ENCODE data around the gene RASD2. TPM values are rescaled to one million over a fixed set of nuclear protein-coding genes. Genes with fewer than 3 reads are reported as not detected.

RASD2 gene
- total RNA-seq, 1 donor from 2014 or later: 9.5 TPM

DNA sequence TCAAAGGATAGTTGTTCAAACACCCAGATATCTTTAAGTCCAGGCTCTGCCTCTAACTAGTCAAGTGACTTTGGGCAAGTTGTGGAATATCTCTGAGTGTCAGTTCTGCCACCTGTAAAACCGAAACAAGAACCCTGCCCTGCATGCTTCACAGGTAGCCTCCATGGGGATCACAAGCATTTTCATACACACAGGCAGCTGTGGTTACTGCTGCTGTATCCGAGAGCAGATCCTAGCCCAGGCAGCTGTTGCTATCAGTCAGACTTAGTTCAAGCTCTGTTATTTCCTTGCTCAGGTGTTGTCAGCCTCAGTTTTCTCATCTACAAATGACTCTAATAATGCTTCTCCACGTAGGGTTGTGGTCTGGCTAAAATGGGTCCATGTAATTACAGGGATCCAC lies 6.5 kb upstream of the RASD2 start:
- intact Hi-C loops (cut with DNase I): no loop called here
- no peak for ATAC-seq
- no peak for DNase-seq (ENCODE audit: missing footprints)

DNA sequence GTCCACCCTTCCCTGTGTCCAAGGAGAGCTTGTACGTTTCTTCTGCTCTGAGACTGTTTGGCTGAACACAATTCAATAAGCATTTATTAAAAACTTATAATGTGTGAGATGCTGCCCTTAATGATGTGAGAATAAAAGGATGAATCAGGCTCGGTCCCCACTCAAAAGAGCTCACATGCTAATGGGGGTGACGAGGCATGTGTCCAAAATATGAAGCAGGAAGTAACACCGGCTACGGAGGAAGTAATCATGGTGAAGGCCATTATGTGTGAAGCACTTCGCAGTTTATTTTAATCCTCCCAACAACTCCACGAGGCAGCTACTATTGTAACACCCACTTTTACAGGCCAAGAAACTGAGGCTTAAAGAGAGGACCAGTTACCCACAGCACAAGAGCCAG lies 3.4 kb upstream of the RASD2 start:
- intact Hi-C loops (cut with DNase I): no loop called here
- ATAC-seq: no peak
- DNase-seq (ENCODE audit: missing footprints): no peak

DNA sequence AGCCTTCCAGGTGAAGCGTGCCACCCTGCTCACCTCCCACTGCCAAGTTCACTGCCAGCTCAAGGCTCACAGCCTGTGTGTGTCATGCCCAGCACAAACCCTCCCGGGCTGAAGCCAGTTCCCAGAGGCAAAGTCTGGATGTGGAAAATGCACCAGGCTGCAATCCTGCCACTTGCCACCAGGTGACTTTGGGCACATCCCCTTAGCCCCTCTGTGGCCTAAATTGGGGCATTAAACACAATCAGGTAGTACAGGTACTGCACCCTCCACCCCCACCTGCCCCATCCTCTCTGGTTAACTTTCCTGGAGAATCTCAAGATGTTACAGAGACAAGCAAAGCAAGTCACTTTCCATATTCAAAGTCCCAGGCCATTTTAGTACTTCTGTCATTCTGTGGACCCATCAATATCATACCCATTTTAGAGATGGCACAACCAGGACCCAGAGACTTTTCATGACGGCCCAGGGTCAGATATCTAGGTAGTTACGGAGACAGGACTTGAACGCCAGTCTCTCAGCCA lies 1.8 kb upstream of the RASD2 start:
- intact Hi-C loops (cut with DNase I): no loop called here
- ATAC-seq (no peak), DNase-seq (ENCODE audit: missing footprints) (no peak)

DNA sequence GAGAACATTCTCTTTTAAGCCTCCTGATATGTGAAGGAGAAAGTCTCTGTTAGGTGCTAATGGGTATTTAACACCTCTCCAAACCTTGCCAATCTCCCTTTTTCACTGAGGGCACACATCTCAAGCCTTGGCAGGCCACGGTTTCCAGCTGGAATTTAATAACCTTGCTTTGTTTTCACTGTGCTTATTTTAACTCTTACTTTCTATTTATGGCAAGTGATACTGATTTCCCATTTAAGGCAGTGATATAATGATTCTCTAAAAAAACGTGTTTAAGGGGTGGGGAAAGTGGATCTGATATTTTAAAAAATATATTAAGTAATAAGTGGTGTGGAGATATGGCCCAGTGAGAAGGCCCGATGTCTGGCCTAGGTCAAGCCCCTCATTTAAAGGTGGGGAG lies 1.1 kb upstream of the RASD2 start:
- DNase-seq (ENCODE audit: missing footprints): no peak
- ATAC-seq: no peak
- intact Hi-C loops (cut with DNase I): no loop called here

DNA sequence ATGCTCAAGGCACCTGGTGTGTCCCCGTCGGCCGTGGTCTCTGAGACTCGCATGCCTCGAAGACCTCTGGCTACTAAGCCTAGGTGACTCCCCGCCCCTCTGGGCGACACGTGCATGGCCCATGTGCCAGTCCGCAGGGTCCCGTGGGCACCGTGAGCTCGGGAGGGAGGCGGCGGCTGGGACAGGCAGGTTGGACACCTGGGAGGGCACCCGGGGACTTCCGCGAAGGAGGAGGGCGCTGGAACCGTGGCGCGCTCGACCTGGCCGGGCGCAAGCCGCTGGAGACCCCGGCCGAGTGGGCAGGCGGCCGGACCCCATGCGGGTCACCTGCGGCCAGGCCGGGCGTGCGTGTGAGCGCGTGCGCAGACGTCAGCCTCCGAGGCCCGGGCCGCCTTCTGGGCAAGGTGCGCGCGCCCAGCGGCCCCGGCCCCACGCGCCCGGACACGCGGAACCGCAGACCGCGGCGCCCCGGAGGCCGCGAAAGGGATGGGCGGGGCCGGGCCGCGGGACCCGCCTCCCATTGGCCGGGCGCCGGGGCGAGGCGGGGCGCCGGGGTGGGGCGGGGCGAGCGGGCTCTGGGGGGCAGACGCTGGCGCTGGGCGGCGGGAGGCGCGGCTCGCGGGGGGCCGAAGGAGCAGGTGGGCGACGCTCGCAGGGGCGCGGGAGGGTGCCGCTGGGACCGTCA lies 579 bp upstream of the RASD2 start:
- intact Hi-C loops (cut with DNase I): loop anchor here (5.0 kb wide), 1 partner anchor 42 kb away; no protein-coding TSS in a partner anchor
- DNase-seq (ENCODE audit: missing footprints) (peak; percentile 78), ATAC-seq (peak; percentile 82)

DNA sequence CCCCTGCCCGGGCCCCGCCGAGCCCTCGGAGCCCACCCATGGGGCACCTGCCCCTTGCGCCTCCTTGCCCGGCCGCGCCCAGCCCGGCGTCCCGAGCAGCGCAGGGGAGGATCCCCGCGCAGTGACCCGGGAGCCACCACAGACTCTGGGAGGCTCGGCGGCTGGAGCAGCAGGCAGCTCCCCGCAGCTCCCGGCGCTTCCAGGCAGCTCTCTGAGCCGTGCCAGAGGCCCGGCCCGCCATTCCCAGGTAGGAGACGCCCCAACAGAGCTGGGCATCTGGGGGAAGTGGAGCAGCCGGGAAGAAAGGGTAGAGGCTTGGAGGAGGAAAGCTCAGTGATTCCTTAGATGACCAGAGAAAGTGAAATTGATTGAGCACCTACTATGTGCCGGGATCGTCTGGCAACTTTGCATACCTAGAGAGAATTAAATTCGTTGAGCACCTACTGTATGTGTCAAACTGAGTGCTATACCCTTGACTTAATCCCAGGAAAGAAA lies 670 bp downstream of the RASD2 start:
- DNase-seq (ENCODE audit: missing footprints) (no peak), ATAC-seq (no peak)
- intact Hi-C loops (cut with DNase I): loop anchor here (1.0 to 5.0 kb wide), 2 partner anchors 41 to 111 kb away; no protein-coding TSS in a partner anchor

DNA sequence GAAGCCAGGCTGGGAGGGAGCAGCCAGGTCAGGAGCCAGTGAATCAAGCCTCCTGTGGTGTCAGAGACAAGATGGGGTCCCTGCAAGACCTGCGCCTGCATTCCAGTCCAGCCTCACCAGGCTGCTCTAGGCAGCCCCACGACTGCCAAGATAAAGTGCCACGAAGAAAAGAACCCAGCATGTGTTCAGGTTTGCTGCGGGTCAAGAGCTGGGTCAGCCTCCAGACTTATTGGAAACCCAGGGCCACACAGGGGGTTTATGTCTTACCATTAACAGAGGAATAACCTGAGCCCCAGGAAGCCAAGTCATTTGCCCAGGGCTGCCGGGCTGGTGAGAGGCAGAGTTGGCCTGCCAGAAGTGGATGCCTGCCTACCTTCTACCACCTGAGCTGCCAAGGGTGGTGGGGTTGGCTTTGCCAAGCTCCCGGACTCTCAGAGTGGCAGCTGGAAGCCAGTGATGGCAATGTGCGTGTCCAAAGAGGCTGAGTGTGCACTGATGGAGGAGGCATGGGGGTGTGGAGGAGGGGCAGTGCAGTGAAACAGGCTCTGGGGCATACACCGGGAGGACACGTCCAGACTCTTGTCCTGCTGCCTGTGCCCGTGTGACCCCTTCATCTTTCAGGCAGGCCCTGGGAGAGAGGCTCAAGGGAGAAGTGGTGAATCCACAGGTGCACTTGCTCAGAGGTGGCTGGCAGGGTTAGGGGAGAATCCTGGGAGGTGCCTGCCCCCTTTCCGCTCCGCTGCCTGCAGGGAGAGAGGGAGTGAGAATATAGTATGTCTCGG lies 1.7 kb downstream of the RASD2 start:
- DNase-seq (ENCODE audit: missing footprints): no peak
- intact Hi-C loops (cut with DNase I): loop anchor here (5.0 kb wide), 1 partner anchor 40 kb away; no protein-coding TSS in a partner anchor
- no peak for ATAC-seq

DNA sequence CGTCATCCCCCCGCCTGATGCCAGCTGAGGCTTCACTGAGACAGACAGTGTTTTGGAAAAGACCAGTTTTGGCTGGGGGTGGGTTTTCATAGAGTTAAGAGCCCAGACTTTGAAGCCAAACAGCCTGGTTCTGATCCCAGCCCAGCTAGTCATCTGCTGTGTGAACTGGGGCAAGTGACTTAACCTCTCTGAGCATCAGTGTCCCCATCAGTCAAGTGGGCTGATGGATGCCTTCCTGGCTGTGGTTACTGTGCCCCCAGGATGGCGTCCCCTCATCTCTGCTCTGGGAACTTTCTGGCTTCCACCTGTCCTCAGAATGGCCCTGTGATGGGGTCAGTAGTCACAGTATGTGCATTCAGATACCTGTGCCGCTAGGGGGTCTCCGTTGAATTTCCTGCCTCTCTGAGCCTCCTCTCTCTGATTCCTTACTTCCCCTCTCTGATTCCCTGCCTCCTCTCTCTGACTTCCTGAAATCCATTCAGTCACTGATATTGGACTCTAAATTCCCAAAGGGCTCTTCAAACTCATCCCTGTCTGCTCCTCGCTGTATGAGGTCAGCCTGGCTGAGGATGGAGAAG lies 2.4 kb downstream of the RASD2 start:
- ATAC-seq (no peak), DNase-seq (ENCODE audit: missing footprints) (no peak)
- intact Hi-C loops (cut with DNase I): loop anchor here (5.0 kb wide), 1 partner anchor 39 kb away; no protein-coding TSS in a partner anchor

DNA sequence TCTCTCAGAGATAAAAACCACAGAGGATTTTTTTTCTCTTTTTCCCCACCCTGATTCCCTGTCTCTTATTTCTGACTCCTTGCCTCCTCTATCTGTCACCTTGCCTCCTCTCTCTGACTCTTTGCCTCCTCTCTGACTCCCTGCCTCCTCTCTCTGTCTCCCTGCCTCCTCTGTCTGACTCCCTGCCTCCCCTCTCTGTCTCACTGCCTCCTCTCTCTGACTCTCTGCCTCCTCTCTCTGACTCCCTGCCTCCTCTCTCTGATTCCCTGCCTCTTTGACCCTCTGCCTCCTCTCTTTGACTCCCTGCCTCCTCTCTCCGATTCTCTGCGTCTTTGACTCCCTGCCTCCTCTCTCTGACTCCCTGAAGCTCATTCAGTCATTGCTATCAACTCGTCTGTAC lies 3.1 kb downstream of the RASD2 start:
- ATAC-seq: no peak

DNA sequence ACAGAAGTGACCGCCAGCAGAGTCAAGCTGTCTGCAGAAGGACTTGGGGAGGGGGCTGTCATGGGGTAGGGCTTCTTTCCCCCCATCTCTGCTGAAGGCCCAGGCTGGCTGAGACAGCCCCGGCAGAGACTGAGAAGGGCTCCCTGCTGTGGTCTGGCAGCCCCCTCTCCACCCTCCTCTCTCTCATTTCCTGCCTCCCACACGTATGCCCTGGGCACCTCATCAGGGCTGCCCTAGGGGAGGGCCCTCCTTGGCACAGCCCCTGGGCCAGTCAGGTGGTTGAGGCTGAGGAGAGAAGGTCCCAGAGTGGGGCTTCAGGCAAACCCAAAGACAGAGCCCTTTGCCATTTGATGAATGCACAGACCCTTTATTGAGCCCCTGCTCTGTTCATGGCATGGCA lies 3.6 kb downstream of the RASD2 start:
- no peak for ATAC-seq
- intact Hi-C loops (cut with DNase I): loop anchor here (5.0 kb wide), 1 partner anchor 38 kb away; no protein-coding TSS in a partner anchor

More for the DNA sequence above, 3.1 kb downstream of the RASD2 start:
- intact Hi-C loops (cut with DNase I): loop anchor here (5.0 kb wide), 1 partner anchor 39 kb away; no protein-coding TSS in a partner anchor
- DNase-seq (ENCODE audit: missing footprints): no peak

DNA sequence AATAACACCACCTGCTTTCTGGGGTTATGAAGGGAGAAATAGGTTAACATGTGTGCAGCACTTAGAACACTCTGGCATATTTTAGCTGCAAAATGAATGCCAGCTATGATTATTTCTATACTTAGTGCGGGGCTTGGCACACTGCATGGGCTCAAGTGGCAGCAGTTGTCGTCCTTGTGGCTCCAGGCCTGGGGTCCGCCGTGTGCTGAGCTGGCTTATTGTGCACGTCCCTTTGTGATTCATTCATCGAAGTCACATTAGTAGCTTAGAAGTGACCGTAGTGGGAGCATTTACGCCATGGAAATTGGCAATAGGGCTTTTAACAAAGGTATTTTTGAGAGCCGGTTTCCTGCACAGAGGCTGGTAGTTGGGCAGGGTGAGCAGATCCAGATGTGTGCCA lies 4.2 kb downstream of the RASD2 start:
- intact Hi-C loops (cut with DNase I): loop anchor here (5.0 kb wide), 1 partner anchor 37 kb away; no protein-coding TSS in a partner anchor
- DNase-seq (ENCODE audit: missing footprints): no peak
- ATAC-seq: peak; percentile 26

More for the DNA sequence above, 3.6 kb downstream of the RASD2 start:
- DNase-seq (ENCODE audit: missing footprints): no peak

DNA sequence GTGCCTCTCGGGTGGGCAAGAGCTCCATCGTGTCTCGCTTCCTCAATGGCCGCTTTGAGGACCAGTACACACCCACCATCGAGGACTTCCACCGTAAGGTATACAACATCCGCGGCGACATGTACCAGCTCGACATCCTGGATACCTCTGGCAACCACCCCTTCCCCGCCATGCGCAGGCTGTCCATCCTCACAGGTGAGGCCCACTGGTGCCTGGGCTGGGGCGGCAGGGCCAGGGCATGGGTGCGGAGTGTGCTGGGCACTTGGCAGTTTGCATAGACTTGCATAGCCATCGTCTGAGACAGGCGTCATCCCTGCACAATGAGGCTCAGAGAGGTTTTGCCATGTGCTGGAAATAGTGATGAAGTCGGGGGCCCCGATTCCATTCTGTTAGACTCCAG lies 6.3 kb downstream of the RASD2 start:
- no peak for DNase-seq (ENCODE audit: missing footprints)
- ATAC-seq: no peak
- intact Hi-C loops (cut with DNase I): no loop called here

DNA sequence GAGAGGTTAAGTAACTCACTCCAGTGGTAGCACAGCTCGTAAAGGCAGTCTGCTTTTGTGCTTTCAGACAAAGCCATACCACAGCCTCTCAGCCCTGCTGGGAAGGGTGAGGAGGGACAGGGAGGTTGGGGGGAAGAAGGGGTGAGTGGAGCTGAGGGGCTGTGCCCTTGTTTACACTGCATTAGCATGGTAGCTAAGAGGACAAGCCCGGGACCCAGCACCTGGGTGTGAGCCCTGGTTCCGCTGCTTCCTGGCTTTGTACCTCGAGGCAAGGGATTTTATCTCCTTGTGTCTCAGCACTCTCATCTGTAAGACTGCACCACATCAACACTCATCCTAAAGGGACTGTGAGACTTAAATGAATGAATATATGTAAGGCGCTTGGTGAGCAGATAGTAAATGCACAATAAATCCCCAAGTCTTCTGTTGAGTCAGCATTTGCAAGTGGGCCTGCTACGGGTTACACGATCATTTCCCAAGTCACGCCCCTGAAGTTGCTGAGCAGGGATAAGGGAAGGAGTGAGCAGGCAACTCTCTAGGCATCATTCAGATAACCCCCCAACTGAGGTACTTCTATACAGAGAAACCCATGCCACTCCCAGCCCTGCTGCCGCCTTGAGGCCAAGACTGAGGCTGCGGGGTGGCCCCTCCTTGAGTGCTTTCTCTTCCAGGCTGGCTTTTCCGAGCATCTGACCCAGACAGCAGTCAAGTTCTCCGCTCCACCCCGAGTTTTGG lies 7.5 kb downstream of the RASD2 start:
- ATAC-seq: no peak
- intact Hi-C loops (cut with DNase I): no loop called here
- DNase-seq (ENCODE audit: missing footprints): no peak

DNA sequence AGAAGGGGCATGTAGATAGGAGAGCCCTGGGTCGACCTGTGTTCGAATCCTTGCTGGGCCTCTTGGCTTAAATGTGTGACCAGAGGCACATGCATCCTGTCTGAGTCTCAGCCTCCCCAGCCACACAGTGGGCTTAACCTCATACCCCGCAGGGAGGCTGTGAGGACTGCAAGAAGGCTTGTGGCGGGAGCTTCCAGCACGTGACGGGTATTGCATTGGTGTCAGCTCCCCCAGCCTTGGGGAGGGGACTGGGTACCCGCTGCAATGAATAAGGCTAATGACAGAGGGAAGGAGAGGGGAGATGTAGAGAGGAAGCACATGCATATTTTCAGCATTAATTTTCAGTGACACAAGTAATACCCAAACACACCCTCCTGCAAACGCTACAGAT lies 8.1 kb downstream of the RASD2 start:
- no peak for DNase-seq (ENCODE audit: missing footprints)
- intact Hi-C loops (cut with DNase I): no loop called here
- no peak for ATAC-seq

DNA sequence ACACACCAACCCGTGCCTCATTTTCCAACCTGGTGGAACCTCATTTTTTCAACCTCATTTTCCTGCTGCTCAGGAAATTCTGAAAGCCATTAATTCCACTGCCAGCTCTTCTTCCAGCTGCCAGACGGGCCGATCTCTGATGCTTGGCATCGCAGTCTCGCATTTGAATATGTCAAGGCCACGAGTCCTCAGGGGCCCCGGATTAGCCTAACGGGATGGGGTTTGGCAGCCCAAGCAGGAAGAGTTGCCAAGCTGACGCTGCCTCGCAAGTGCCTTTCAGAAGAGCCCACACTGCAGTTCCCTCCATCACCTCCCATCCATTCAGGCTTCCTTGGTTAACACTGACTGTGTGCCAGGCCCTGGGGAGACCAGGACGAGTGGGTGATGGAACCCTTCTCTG lies 8.7 kb downstream of the RASD2 start:
- intact Hi-C loops (cut with DNase I): no loop called here
- ATAC-seq (peak; percentile 57), DNase-seq (ENCODE audit: missing footprints) (peak; percentile 83)

DNA sequence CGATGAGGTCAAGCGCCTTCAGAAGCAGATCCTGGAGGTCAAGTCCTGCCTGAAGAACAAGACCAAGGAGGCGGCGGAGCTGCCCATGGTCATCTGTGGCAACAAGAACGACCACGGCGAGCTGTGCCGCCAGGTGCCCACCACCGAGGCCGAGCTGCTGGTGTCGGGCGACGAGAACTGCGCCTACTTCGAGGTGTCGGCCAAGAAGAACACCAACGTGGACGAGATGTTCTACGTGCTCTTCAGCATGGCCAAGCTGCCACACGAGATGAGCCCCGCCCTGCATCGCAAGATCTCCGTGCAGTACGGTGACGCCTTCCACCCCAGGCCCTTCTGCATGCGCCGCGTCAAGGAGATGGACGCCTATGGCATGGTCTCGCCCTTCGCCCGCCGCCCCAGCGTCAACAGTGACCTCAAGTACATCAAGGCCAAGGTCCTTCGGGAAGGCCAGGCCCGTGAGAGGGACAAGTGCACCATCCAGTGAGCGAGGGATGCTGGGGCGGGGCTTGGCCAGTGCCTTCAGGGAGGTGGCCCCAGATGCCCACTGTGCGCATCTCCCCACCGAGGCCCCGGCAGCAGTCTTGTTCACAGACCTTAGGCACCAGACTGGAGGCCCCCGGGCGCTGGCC lies 11.0 kb downstream of the RASD2 start:
- intact Hi-C loops (cut with DNase I): no loop called here
- DNase-seq (ENCODE audit: missing footprints): no peak

DNA sequence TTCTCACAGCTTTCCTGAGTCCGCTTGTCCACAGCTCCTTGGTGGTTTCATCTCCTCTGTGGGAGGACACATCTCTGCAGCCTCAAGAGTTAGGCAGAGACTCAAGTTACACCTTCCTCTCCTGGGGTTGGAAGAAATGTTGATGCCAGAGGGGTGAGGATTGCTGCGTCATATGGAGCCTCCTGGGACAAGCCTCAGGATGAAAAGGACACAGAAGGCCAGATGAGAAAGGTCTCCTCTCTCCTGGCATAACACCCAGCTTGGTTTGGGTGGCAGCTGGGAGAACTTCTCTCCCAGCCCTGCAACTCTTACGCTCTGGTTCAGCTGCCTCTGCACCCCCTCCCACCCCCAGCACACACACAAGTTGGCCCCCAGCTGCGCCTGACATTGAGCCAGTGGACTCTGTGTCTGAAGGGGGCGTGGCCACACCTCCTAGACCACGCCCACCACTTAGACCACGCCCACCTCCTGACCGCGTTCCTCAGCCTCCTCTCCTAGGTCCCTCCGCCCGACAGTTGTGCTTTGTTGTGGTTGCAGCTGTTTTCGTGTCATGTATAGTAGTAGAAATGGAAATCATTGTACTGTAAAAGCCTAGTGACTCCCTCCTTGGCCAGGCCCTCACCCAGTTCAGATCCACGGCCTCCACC lies 11.7 kb downstream of the RASD2 start:
- DNase-seq (ENCODE audit: missing footprints): no peak
- intact Hi-C loops (cut with DNase I): no loop called here
- ATAC-seq: no peak

More for the DNA sequence above, 11.0 kb downstream of the RASD2 start:
- no peak for ATAC-seq

DNA sequence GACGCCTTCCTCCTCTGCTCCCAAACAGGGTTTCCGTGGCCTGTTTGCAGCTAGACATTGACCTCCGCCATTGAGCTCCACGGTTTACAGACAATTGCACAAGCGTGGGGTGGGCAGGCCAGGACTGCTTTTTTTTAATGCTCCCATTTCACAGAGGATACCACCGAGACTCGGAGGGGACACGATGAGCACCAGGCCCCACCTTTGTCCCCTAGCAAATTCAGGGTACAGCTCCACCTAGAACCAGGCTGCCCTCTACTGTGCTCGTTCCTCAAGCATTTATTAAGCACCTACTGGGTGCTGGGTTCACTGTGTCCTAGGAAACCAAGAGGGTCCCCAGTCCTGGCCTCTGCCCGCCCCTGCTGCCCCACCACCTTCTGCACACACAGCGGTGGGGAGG lies 12.2 kb downstream of the RASD2 start:
- DNase-seq (ENCODE audit: missing footprints) (no peak), ATAC-seq (no peak)
- intact Hi-C loops (cut with DNase I): no loop called here
